Heart left ventricle (tissue), 13 donors: ENCODE data around the gene PTPRN2.
"Not testable (repeated sequence)": the region's sequence is repeated elsewhere in the genome, so short reads cannot be mapped to it uniquely, and the experiment has no call there.

Experiments used
- CTCF ChIP-seq, 12 donors: fragments of 200-600 bp; sonication (generic) in 4 of 12; IDR thresholded peaks; one replicate each; pipeline versions ENCODE4 v1.5.0 to v1.8.0; 2018 to 2022; ENCODE audit warnings: antibody characterized with exemption in 12 of 12, mild to moderate bottlenecking in 5 of 12
- POLR2A ChIP-seq, 2 donors: fragments of 450-650 bp; IDR thresholded peaks; one replicate each; pipeline ENCODE4 v1.6.1; 2017; ENCODE audit warnings: antibody characterized with exemption in 2 of 2, mild to moderate bottlenecking in 2 of 2, moderate library complexity in 2 of 2
- donor health status: ischemic (EF 13 %, LVEDD 7.1; RV severe dilation, severe dysfunction).
- donor health status: DM: no; HTN: yes; CAD: no.
- donor health status: DM: no; HTN: no; CAD: no.
- donor health status: ischemic (EF 25% LVEDD 6.9; RV normal size, moderate dysfunction).
- donor health status: ischemic (EF 25% LVEDD 5.7; RV mildly dilated, moderate dysfunction).
- donor health status: ischemic (EF 35%, LVEDD 5.7; RV mildly dilated, moderate dysfunction).
- donor health status: nonischemic (EF 11% LVEDD 7.7; RV severe dilation, severe dysfunction).
- donor health status: DM: yes; HTN: yes; CAD: no.
- donor health status: PGD.
- donor health status: ischemic (EF 29% LVEDD 5.4; RV normal size, mild dysfunction).
- donor health status: nonischemic (EF 23%, LVEDD 6.1; RV moderate dilation, normal function).

GRCh38 chr7:158376839-158377186 is 210.8 kb downstream of the PTPRN2 start:
- TF ChIP-seq CTCF, POLR2A (IDR thresholded peaks at IDR 0.05): not testable (repeated sequence)
